GM21528 (cell line): ENCODE results near the gene CAMK2A.

ENCODE experiments used
- ATAC-seq: cut with Tn5 transposase; IDR thresholded peaks from one replicate; pipeline ENCODE4 v1.9.1; 2021; ENCODE audit warnings: mild to moderate bottlenecking, moderate library complexity; ENCODE audit not compliant: unreplicated experiment, low FRiP score

CAMK2A gene

DNA sequence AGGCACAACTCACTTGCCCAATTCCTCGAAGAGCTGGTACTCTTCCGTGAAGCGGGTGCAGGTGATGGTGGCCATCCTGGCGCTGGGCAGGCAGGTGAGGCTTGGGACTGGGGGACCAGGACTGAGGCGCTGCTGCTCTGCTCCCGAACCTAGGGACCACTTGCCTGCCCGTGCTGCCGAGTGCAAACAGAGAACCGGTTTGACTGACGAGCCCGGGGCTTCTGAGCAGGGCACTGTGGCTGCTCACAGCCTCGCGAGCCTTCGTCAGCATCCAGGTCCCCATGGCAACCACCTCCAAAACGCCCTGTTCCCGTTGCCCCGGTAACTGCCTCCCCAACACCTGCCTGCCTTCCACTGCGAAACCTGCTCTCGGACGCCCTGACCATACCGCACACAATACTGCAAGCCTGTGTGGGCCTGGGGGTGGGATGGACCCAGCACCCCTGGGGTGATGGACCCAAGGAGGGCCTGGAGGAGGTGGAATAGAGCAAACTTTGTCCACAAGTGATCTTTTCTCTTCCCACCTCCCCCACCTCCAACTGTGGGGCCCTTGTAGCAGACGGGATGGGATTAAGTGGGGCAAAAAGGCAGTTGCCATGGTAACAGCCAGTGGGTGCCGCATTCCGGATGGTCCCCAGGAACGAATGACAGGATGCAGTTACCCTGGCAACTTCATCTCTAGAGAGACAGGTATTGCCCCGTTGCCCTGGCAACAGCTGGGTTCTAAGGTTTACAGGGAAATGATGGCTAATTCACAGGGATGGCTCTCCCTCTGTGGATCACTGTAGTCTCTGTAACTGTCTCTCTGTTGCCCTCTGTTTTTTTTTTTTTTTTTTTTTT is at the start of gene CAMK2A:
Gene CAMK2A, minus strand, starts transcription at position 223 of the 840 bp plus-strand sequence. Its CDS starts 148 bp downstream, at position 75.
- ATAC-seq = no peak

DNA sequence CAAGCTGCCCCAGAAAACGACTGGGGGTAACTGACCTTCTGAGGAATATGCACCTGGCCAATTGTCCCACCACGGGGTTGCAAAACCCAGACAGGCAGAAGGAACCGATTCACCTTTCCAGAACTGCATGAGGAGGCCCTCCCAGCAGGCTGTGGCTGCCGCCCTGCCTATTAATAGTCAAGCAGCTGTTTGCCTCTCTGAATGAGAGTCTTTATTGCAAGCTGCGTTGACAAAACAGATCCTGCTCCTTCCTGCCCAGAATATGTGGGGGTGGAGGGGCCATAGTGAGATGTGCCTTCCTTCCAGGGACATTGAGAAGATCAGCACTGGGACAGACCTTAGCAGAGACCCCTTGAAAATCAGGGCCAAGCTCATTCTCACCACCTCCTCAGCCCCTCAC is 49.6 kb upstream of the CAMK2A start:
- no peak for ATAC-seq

DNA sequence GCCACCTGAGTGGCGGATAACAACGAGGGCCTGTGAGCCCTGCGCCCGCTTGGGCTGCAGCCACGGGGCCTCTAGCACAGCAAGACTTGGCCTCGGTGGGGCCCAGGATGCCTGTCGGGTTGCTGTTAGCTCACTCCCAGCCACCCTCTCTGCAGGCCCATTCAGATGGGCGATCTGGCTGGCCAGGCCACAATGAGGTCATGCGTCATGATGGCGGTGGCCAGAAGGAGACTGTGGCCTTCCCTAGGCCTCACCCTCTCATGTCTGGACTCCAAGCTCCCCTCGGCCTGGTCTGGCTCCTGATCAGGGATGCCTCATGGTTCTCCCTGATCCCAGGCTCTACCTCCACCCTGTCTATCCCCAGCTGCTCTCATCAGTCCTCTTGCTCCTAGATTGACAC is 49.0 kb upstream of the CAMK2A start:
- no peak for ATAC-seq

DNA sequence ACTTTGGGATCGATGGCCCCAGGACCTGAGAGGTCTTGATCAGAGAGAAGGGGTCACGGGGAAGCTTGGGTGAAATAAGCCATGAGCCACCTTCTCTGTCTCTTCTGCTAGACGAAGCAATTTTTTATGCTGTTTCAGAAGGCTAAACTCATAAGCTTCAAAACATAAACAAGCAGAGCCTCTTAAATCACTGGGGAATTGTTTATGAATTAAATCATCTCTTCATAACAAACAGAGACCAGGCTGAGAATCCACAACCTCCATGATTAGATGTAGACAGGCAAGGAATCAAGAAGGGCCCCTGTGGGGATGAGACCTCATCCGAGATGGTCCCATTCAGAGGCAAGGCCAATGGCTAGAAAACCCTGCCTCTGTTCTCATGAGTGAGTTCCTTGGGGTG is 46.2 kb upstream of the CAMK2A start:
- no peak for ATAC-seq

DNA sequence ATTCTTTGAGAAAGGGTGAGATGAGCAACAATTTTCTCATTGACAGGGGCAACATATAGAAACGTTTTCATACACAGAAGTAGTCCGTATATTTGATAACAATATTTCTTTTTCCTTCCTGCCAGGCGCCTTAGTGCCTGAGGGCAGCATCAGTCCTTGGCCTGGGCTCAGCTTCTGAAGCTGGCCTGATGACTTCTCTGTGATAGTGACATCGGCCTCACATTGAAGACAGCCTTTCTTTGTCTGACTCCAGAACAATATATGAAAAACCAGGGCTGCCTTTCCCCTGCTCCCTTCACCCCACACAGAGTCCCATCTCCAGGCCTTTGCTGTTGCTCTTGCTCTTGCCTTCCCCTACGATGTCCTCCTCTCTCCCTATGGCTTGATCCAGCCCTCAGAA is 43.8 kb upstream of the CAMK2A start:
- no peak for ATAC-seq

DNA sequence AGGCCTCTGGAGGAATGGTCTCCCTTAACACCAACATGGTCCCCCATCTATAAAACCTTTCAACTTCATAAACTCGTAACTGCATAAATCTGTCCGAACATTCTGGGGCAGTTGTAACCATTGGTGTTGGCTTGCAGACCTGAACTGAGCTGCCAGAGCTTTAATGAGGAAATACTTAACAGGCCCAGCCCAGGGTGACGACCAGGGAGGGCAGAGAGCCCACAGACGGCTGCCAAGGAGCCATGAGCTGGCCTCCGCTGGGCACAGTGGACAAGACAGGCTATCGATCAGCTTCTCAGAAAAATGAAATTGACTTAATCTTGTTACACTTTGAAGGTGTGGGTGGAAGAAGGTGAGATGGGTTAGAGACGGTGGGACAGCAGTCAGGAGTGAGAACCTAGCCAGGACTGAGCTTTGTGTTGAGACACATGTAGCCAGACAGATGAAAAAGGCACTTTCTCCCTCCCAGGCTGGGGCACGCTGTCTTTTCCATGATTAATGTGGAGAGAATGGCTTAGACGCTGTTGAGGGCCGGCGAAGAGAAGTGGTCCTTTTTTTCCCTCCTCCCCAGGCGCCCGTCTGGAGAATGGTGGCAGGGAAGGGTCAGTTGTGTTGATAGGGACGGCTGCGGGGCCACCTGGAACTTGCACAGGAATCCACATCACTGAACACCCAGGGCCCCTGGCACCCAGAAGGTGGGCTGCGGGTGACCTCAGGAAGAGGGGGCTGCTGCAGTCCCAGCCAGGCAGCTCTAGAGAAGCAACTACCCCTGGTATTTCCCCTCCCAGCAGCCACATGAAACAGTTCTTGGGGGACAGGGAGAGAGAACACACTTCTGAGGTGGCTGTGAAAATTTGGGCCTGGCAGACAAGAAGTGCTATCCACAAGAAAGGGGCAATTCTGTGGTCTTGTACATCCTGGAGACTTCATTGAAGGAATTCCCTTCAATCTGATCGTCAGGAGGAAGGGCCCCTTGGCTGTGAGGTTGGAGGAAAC is 40.6 kb upstream of the CAMK2A start:
- ATAC-seq = no peak

DNA sequence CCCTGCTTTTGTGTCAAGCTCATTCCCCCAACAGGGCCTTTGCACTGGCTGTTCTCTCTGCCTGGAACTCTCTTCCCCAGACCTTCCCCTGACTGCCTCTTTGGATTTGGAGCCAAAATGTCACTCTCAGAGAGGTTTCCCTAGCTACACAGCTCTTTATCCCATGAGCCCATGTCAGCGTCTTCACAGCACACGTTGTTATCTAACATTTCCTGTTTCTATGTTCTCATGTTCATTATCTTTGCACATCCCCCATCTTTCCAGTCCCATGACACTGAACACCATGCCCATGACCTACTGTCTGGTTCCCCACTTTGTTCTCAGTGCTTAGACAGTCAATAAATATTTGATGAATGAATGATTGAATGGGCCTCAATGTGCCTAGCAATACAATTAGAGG is 39.5 kb upstream of the CAMK2A start:
- no peak for ATAC-seq

DNA sequence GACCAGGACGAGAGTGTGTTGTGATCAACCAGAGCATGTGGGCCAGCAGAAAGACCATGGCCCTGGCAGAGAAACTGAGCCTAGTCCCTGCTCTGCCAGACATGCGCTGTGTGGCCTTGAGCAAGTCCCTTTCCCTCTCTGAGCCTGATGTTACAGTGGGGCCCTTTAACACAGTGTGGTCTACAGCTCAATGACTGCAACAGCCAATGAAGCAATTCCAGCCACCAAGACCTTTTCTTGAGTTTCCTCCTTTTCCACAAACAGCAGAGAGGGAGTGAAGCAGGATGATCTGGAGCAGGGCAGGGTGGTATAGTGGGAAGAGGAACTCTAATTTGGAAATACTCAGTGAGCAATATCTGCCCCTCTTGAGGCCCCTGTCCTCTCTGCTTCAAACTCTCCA is 38.9 kb upstream of the CAMK2A start:
- no peak for ATAC-seq

DNA sequence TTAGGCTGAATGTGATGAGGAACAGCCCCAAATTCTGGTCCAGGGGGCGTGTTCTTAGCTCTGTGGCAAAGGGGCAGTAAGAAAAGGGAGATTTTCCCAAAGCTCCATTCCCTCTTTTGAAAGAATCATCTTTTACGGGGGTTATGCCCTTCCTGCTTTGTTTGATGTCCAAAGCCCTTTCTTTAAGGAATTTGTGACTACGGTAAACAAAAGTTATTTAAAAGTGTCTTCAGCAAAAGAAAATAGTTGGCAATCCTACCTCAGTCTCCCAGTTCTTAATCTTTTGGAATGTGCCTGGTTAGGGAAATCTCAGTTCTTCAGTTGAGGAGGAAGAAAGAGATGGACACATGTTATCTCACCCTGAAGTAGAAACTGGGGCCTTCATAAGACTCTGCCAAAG is 37.6 kb upstream of the CAMK2A start:
- no peak for ATAC-seq

DNA sequence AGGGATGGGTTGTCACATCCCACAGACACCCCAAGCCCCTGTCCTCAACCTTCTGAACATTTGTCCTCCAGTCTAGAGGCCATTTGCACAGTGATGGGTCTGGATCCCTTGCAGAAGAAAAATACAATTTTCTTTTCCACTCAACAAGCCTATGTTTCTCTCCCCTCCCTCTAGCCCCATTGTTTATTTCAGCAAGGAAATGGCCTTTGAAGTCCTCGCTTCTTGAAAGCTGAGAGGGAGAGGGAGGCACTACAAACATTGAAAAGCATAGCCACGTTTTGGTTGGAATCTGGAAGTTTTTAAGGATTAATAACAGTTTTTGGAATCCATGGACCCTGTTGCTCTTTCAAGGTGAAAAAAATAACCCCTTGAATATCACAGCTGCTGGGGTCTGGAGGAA is 37.1 kb upstream of the CAMK2A start:
- ATAC-seq = no peak

DNA sequence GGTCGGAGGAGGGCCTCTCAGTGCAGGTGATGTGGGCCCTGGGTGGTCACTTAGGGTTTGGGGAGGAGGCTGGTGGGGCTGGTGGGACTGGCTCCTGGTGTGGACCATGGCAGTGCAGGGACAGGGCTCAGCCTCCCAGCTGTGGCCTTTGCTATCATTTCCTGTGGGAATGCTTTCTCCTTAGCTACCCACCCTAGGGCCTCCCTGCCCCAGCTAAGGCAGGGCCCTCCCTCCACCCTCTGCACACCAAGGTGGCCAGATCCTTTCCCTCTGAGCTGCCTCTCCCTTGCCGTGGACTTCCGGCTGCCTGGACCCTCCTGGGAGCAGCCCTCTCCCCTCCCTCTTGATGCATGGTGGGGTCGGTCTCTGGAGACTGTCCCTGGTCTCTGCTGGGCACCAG is 35.9 kb upstream of the CAMK2A start:
- no peak for ATAC-seq

DNA sequence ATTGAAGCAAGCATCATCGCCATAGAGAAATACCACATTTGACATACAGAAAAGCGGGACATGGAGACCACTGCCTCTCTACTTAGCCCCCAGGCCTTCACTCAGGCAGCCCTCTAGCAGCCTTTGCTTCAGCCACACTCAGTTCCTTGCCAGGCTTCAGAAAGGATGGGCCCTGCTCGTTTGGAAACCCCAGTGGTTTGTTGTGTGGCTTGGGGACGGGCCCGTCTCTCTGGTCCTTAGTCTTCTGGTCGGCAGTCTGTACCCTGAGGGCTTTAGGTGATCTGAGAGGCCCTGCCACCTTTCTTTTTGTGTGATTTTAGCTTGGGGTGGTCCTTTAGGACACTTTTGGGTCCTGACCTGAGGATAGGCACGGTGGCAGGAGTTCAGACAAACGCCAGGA is 34.2 kb upstream of the CAMK2A start:
- ATAC-seq = no peak

DNA sequence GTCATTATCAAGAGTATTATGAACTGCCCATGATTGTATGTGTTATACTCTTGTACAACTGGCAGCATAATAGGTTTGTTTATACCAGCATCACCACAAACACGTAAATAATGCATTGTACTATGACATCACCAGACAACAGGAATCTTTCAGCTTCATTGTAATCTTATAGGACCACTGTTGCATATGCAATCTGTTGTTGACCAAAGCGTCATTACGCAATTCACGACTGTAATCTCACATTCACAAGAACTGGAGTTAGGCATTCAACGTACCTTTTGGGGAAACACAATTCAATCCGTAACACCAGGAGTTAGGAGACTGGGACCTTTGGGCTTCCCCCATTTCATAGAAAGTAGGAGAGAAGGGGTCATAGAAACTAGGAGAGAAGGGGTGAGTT is 33.5 kb upstream of the CAMK2A start:
- no peak for ATAC-seq

DNA sequence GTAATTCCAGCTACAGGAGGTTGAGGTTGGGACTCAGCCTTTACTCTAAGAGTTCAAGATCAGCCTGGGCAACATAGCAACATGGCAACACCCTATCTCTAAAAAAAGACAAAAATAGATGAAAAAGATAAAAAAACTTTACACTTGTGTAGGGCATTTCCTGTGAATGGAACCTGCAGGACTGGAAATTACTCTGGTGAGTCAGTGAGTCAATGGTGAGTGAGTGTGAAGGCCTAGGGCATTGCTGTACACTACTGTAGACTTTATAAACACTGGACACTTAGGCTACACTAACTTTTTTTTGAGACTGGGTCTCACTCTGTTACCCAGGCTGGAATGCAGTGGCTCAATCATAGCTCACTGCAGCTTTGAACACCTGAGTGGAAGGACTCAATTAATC is 32.6 kb upstream of the CAMK2A start:
- no peak for ATAC-seq

DNA sequence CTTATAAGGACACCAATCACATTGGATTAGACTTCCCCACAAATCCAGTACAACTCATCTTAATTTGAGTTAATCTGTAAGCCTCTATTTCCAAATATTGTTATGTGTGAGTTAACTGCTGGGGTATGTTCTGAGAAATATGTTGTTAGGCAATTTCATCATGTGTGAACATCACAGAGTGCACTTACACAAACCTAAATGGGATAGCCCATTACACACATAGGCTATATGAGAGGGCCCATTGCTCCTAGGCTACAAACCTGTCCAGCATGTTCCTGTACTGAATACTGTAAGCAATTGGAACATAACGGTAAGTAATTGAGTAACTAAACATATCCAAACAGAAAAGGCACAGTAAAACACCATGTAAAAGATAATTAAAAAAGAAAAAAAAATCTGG is 32.2 kb upstream of the CAMK2A start:
- ATAC-seq = no peak

DNA sequence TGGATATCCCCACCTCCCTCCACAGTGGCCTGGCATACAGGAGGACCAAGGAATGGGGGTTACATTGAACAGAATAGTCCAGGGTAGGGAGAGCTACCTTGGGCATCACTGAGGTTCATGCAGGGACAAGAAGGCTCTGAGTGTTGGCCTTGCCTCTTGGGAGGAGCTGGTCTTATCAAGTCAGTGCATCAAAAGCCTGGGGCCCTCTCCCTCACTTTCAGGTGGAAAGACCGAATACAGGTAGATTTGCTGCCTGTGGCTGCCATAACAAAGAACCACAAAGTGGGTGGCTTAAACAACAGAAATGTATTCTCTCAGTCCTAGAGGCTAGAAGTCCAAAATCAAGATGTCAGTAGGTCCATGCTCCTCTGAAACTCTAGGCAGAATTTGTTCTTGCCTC is 31.6 kb upstream of the CAMK2A start:
- no peak for ATAC-seq

DNA sequence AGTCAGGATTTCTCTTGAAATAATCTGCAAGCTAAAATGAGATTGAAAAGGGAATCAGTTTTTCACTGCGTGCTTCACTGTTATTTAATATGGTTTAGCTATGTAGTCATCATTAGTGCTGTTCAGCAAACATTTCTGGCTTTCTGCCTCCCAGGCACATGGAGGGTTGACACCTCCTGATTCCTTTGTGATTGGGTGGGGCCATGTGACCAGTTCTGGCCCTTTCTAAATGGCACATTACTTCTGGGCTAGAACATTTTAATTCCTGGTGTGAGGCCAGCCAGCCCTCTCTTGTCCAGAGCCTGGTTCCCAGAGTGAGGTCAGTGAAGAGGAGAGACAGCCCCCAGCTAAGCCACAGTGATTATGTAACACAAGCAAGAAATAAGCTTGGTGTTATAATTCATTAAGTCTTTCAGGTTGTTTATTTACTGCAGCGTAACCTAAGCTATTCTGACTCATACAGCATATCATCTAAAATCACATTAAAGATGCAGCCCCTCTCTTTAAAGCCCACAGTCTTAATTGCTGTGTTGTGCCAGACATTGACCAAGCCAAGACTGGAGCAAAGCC is 30.6 kb upstream of the CAMK2A start:
- no peak for ATAC-seq

DNA sequence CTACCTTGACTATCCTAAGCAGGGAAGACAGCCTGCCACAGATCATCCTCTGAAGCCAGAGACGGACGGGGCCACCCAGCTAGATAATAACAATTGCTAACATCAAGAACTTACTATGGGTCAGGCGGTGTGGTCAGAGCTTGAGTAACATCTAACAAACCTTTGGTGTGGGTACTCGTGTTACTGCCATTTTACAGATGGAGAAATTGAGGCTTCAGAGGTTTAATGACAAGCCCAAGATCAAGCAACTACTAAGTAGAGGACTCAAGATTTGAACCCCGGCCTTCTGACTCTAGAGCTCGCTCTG is 29.9 kb upstream of the CAMK2A start:
- ATAC-seq = no peak

DNA sequence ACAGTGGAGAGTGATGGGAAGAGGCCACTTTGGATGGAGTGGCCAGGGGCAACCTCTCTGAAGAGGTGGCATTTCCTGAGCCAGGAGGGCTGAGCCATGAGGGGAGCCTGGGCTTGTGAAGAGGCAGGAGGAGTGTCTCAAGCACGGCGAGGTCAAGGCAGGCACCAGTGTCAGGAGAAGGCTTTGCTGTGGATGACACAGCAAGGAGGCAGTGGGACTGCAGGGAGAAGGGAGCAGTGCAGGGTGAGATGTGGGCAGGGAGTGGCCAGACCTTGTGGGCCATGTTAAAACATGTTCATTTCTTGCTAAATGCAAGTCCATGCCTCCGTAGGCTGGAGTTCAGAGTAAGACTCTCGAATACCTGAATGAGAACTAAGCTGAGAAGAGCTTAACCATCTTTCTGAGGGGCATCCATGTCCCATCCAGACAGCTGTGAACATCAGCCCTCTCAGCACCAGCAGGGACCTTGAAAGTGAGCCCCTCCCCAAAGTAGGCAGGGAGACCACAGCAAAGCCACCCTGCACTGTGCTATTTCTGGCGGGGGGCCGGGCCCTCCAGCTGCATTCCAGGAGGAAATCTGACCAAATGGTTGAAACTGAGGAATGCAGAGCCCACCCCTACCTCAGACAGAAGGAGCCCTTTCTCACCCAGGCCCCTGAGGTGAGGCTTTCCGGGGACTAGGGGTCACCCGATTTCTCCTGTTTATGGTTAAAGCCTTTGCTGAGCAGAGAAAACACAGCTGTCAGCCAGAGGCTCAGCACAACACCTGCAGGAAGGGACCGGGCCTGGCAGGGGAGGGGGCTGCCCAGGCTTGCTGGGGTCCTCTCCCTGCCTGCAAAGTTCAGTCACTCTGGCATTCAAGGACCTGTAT is 29.3 kb upstream of the CAMK2A start:
- no peak for ATAC-seq
